Activated CD4-positive, alpha-beta T cell treated with anti-CD3 and anti-CD28 coated beads for 48 hours (primary cell): ENCODE data around the gene LY6G5C.

Source experiments
- DNase-seq: peaks from one replicate; pipeline ENCODE4 v3.0.0-alpha.2; 2020

Gene LY6G5C

DNA sequence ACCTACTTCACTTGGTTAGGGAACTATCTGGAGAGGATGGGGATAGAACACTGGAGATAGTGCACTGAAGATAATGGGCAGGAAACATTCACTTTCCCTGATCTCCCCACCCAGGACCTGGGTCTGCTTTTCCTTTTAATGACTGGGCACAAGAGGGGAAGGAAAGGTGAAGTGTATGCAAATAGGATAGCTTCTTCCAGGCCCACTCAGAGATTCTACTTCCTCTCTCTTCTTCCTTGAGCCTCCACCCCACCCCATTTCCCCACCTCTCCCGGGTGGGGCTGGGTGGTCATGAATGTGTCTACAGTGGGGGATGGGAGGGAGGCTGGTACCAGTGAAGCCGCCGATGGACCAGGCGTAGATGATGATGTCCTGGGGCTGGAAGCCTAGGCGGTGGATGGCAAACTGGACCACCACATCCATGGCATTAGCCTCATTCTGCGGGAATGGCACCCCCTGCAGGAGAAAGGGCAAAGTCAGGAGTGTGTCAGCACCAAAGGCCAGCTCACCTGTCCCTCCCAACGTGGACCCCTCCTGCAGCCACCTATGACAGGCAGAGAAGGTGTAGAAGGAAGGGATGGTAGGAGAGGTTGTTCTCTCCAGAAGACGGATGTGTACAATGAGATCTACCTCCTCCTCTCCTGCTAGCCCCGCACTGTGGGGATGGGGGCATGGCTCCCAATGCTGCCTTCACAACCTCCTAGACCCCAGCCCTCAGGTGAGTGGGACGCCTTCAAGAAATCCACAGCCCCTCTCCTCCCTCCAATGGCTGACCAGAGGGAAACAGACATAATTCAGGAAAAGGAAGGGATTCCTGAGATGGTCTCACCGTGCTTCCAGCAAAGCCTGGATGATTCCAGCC, 8.6 kb upstream of the LY6G5C start:
- DNase-seq, result peak; percentile 24

- no peak for DNase-seq
Observed at GRCh38 chr6:31687860-31688693, 7.2 kb upstream of the LY6G5C start.

- DNase-seq, result no peak
Observed at GRCh38 chr6:31687321-31687720, 6.5 kb upstream of the LY6G5C start.

DNA sequence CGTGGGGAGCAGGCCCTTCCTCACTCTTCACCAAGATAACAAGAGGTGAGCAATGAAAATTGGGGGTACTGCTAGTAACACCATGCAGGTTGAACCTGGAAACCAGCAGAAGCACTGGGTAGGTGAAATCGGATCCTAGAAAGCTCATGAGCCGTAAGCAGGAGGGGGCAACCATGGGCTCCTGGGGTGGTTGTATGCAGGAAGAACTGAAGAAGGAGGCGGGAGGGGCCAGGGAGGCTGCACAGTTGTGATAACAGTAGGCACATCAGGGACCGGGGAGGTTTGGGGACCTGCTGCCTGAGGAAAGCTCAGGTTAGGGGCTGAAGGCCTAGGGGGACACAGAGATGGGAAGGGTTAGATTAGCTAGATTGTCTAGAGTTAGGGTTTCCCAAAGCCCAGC, 5.6 kb upstream of the LY6G5C start:
- DNase-seq, result no peak

GRCh38 chr6:31683591-31683990, 2.7 kb upstream of the LY6G5C start:
- no peak for DNase-seq

DNA sequence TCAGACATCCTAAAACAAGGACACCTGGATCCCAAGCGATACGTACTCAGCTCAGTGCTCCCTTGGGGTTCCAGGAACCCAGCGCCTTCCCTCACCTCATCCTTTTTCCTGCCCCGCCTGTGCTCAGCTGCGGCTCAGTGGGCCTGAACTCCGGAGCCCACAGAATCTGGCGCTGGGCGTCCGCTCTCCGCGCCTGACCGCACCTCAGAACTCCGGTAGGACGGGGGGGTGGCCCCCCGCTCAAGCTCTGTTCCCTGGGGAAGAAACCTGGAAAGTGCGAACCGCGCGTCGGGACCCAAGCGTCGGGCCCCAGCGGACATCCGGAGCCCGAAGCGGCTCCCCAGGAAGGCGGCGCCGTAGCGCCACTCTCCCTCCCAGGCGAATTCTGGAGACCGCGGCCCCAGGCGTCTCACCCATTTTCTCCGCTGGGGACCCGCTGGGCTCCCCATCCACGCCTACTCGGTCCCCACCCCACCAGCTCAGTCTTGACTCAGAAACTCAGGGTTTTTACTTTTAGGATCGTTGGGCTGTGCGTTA, 336 bp upstream of the LY6G5C start:
- peak; percentile 59 for DNase-seq

GRCh38 chr6:31677955-31678354, 2.9 kb downstream of the LY6G5C start:
- DNase-seq, result no peak

GRCh38 chr6:31676904-31677303, 4.0 kb downstream of the LY6G5C start:
- DNase-seq, result no peak

- DNase-seq, result no peak
Observed at GRCh38 chr6:31676322-31676903, 4.5 kb downstream of the LY6G5C start.

DNA sequence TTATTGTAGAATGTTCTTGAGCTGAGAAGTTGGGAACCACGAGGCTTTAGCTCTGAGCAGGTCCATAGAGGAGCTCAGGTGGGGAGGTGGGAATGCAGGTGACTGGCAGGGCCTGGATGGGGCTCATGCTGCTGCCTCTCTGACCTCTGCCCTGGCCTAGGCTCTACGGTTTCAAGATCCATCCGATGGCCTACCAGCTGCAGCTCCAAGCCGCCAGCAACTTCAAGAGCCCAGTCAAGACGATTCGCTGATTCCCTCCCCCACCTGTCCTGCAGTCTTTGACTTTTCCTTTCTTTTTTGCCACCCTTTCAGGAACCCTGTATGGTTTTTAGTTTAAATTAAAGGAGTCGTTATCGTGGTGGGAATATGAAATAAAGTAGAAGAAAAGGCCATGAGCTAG, 11.2 kb downstream of the LY6G5C start, which contains the start of gene LY6G5B:
LY6G5B (plus strand) TSS at position 301 of the 400 bp plus-strand sequence. CDS start 975 bp downstream, outside the sequence.
- no peak for DNase-seq

DNA sequence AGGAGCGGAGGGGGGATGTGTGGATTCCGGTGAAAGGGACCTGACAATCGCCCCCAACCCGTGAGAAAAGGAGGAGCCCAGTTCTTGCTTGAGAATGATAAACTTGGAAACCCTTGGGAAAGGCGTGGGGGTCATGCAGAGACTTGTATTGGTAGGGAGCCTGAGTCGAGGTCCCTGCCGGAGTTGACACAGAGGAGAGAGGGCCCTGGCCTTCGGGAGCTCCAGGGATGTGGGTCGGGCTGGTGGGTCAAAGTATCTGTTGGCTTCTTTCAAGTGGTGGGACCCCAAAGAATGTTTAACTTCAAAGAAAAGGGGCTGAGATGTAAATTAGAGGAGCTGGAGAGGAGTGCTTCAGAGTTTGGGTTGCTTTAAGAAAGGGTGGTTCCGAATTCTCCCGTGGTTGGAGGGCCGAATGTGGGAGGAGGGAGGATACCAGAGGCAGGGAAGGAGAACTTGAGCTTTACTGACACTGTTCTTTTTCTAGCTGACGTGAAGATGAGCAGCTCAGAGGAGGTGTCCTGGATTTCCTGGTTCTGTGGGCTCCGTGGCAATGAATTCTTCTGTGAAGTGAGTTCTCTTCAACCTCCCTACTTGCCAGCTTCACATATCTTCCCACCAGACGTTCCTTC, 14.4 kb downstream of the LY6G5C start:
- DNase-seq, result no peak

DNA sequence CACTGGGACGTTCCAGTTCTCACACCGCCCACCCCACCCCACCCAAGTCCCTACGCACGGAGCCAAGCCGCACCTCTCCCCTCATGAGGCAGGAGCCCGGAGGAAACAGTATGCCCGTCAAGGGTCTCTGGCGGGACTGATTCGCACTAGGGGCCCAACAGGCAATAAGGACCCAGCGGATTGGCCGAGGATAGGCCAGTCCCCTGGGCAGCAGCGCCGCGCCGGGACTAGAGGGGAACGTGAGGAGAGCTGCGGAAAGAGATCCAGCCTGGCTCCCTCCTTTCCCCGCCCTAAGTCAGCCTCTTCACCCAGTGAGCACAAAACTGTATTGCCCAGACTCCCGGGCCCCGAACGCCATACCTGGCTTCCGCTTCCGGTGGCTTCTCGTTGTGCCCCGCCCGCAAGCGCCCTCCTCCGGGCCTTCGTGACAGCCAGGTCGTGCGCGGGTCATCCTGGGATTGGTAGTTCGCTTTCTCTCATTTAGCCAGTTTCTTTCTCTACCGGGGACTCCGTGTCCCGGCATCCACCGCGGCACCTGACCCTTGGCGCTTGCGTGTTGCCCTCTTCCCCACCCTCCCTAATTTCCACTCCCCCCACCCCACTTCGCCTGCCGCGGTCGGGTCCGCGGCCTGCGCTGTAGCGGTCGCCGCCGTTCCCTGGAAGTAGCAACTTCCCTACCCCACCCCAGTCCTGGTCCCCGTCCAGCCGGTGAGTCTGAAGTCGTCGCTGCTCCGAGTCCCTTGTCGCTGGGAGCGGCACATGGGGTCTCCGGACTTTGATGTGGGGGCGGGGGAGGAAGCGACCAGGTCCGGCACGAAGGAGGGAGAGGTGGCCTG, 15.1 kb downstream of the LY6G5C start, which contains the start of gene CSNK2B:
CSNK2B (plus strand) TSS at position 580 of the 836 bp plus-strand sequence. CDS start 752 bp downstream, outside the sequence.
- peak; percentile 99 for DNase-seq

- DNase-seq, result peak; percentile 93
Observed at GRCh38 chr6:31664790-31665500, 15.9 kb downstream of the LY6G5C start, which contains the start of gene GPANK1. Gene GPANK1 (minus strand): TSS chr6:31664997. CDS start chr6:31664478, 519 bp downstream.

DNA sequence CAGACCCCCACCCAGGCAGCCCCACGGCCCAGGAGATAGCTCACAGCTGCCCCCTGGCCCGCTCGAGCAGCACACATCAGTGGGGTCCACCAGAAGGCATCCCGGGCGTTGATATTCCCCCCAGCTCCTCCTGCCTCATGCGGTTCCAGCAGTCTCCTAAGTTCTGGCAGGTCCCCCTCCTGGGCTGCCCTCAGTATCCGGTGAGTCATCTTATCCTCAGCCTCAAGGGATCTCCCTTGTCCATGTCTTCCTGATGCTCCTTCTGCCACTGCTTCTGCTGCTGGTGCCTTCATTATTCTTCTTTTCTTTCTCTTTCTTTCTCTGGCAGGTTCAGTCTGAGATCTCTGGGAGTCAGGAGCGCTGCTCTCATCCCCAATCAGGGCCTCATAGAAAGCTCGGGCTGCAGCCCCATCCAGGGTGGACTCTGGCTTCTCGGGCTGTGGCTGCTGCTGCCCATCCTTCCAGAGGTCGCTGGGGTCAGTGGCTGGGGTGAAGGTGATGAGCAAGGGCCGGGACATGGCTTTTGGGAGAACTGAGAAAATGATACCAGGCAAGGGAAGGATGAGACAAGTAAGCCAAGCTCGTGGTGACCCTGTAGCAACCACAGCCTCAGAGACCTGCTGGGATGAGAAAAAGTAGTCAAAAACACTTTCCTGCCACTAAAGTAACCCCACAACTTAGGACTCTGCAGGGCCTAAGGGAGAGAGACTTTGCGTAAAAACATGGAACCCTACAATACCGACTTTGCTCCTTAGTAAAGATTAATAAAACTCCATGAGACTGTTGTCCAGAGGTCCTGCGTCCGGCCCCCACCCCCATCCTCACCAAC, 16.7 kb downstream of the LY6G5C start:
- DNase-seq, result no peak

GRCh38 chr6:31663126-31663960, 17.5 kb downstream of the LY6G5C start:
- DNase-seq, result no peak

- DNase-seq, result no peak
Observed at GRCh38 chr6:31662124-31662723, 18.6 kb downstream of the LY6G5C start.

DNA sequence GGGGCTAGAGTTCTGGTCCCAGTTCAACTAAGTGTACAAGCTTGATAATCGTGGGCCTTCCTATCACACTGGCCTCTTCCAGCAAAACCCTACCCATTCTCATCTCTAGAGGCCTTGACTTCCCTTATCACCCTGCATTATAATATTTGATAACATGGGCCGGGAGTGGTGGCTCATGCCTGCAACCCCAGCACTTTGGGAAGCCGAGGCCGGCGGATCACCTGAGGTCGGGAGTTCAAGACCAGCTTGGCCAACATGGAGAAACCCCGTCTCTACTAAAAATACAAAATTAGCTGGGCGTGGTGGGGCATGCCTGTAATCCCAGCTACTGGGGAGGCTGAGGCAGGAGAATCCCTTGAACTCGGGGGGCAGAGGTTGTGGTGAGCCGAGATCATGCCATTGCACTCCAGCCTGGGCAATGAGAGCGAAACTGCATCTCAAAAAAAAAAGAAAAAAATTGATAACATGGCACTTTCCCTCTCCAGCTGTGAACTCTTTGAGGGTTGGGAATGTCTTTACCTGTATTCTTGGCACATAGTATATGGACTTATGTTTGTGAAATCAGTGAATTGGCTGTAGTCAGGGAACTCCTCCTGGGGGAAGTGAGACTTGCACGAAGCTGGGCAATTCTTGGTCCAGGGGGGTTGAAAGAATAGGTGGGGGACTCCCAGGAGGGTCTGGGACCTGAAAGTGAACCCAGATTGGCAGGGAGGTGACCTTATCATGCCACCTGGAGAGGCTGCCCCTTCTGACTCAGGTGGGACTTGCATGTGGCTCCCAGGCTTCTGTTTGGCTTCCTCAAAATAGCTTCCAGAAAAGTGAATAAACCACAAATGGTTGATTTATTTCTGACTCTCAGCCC, 19.4 kb downstream of the LY6G5C start:
- DNase-seq, result no peak
